GM12874 (cell line): ENCODE results near the gene DRGX.

Experiments used
- CTCF ChIP-seq: IDR thresholded peaks from 2 replicates; pipeline ENCODE4 v1.5.1; 2011; ENCODE audit warnings: low read depth, mild to moderate bottlenecking, control low read depth, low read length, moderate library complexity; ENCODE audit not compliant: insufficient read depth

The DRGX gene

GRCh38 chr10:49332768-49333167 lies 63.1 kb downstream of the DRGX start:
- no peak for TF ChIP-seq CTCF

DNA sequence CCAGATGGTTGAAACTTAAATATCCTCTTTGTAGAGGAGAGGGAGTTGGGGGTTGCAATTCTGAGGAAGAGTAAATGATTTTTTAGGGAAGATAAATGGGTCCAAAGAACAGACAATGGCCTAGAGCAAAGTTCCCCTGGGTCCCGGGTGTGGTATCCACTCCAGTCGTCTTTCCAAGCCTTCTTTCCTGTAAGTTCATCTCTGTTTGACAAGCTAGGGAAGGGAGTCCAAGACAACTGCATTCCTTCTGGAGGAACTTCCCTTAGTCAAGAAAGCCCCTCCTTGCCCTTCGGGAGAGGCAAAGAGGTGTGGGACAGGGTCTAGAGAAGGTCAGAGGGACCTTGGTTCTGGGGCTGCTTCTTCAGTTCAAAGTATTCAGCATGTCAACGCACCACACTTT lies 63.6 kb downstream of the DRGX start:
- no peak for TF ChIP-seq CTCF

GRCh38 chr10:49331431-49331830 lies 64.5 kb downstream of the DRGX start:
- no peak for TF ChIP-seq CTCF

GRCh38 chr10:49330127-49330665 lies 65.7 kb downstream of the DRGX start:
- no peak for TF ChIP-seq CTCF

GRCh38 chr10:49329146-49329505 lies 66.8 kb downstream of the DRGX start:
- TF ChIP-seq CTCF = no peak

GRCh38 chr10:49328401-49329145 lies 67.3 kb downstream of the DRGX start:
- no peak for TF ChIP-seq CTCF

DNA sequence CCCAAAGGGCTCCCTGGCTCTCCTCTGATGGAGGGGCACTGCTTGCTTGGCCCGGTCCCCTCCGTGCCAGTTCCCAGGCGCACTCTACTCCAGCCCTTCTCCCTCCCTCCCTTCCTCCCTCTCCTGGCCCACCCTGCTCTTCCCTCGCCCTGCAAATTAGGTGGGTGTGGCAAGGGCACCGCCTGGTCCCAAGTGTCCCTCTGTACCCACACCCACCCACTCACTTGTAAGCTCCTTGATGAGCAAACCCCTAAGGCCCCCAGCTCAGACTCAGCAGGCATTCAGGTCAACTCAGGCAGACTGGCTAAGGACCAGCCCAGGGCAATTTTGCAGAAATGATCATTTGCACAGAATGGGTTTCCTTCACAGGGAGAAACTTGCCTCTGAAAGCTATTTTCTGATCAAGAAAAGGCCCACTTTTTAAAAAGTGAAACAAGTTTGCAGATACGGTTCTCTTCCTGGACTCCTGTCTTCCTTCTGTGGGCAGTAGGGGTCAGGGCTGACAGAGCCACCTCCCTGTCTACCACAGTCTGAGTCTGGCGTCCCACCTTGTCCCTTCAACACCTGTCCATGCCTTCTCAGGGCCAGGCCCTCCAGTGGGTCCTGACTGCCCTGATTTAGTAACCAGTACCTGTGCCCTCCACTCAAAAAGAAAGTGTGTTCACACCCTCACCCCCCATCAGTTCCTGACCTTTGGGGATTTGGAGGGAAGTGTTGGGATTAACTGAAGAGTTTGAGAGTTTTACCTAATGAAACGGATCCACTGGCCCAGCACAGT lies 68.7 kb downstream of the DRGX start:
- TF ChIP-seq CTCF = no peak
